Hematopoietic multipotent progenitor cell treated with erythropoietin and hydrocortisone succinate and interleukin-3 and kit ligand, for 17 days (in vitro differentiated cells): ENCODE data around the gene ITPR1.
A peak's percentile ranks its signal among the peaks of the same experiment; 100 is the strongest.

Source experiments
- DNase-seq: peaks from one replicate; pipeline ENCODE4 v3.0.0-alpha.2; 2015; ENCODE audit warnings: low spot score

ITPR1 gene

DNA sequence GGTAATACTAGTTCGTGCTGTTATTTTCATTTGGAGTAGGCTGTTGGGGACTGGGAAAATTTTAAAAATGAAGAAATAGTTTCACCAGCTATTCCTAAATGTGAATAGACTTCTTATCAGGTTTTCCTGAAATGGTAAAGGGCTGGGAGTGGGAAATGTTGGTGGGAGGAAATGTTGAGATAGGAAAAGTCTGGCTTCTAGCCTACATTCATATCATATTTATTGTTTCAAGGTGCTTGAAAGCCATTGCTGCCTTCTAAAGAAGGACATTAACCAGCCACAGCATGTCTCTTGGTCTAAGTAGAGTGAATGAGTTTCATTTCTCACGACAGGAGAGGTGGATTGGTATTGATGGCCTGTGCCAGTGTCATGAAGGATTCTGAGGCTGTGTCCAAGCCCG lies 288.9 kb downstream of the ITPR1 start:
- no peak for DNase-seq

- DNase-seq: no peak
Measured at GRCh38 chr3:4785551-4785950, 292.4 kb downstream of the ITPR1 start.

- no peak for DNase-seq
Measured at GRCh38 chr3:4786431-4786830, 293.3 kb downstream of the ITPR1 start.

DNA sequence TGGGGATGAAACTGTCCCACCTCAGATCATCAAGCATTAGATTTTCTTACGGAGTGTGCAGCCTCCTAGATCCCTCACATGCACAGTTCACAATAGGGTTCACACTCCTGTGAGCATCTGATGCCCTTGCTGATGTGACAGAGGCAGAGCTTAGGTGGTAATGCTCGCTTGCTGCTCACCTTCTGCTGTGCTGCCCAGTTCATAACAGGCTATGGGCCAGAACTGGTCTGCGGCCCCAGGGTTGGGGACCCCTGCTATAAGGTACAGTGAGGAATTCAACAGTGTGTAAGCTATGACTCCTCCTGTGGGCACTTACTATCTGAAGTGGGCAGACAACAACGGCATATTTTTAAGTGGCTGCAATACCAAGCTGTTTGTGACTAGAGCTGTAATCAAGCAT lies 298.2 kb downstream of the ITPR1 start:
- DNase-seq: no peak

GRCh38 chr3:4793311-4793710 lies 300.2 kb downstream of the ITPR1 start:
- no peak for DNase-seq

- DNase-seq: no peak
Measured at GRCh38 chr3:4794331-4794730, 301.2 kb downstream of the ITPR1 start.

DNA sequence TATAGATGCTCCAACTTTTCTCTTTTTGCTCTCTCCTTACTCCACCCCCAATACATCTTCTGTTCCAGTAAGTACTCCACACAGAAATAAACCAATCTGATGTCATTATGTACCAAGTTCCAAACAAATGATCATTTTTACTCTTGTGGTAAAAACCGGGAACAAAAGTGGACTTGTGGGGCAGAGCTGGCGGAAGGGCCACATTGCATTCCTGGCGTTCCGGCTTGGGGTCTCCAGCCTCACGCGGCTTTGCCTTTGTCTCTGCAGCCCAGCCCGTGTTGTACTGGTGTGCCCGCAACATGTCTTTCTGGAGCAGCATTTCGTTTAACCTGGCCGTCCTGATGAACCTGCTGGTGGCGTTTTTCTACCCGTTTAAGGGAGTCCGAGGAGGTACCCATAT lies 301.6 kb downstream of the ITPR1 start:
- DNase-seq: no peak

DNA sequence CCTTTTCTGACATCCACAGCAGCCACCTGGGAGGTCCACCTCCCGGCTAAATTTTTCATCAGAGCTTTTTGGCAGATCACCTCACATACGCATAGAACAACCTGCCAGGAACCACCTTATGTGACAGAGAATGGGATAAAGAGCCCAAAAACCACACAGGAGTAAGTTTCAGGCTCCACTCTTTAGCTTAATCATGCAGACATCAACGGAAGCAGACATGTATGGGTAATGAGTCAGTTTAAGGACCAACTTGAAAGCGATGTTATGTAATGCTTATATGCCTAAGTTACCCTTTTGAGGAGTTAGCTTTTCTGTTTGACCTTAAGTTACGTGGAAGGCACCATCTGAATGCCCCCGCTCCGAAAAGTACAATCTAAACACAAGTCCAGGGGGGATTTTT lies 302.8 kb downstream of the ITPR1 start:
- no peak for DNase-seq

GRCh38 chr3:4797201-4797705 lies 304.1 kb downstream of the ITPR1 start:
- no peak for DNase-seq

DNA sequence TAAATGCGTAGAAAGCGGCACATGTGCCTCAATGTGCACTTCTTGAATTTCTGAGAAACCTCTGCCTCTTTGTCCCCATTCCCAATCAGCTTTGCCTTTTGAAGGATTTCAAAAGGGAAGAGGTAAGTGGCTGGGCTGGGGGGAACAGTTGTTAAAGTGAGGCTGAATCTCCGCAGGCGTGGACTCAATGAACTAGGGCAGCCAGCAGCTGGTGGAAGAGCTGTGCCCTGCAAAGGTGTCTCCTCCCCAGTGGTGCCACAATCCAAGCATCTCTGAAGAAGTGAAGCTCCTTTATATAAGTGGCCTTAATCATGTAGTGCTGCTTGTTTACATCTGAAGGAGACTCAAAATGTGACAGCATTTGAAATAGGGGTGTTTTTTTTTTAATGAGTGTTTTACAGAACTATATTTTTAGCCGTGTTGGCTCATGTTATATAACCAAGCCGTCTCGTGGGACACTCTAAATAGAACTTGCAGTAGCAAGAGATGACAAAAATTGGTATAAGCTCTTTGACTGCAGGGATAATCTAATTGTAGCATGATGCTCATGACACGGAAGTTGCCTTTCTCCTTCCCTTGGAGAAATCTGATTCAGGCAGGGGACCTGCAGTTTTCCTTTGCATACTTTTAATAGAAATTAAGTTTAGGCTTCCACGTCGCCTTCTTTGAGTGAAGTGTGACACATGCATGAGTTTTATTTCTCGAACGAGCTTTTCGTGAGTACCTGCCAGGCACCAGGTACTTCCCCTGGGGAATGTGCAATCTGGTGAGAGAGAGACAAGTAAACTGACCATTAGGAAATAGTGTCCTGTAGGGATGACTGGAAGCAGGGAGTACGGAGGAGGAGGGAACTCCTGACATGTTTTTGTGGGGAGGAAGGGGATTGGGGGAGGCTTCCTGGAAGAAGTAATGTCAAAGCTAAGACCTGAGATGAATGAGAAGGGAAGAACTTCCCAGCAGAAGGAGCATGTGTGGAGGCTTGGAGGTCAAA lies 306.4 kb downstream of the ITPR1 start:
- no peak for DNase-seq

GRCh38 chr3:4800595-4800994 lies 307.4 kb downstream of the ITPR1 start:
- DNase-seq: no peak

DNA sequence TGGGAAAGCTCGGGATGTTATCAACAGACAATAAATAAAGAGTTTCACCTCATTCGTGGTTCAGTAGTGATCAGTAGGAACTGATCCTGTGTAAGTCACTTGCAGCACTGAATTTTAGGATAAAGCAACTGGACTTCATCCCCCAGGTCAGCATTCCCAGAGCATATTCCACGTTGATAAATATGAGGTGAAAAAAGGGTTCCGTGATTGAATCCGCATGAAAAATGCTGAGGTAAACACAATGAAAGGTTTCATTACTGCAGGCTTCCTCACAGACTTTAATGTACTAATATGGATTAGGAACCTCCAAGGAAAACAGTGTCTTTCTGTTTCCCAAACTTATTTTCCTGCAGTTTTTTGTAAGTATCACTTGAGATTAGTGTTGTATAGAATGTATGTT lies 308.7 kb downstream of the ITPR1 start:
- no peak for DNase-seq

- DNase-seq: no peak
Measured at GRCh38 chr3:4802903-4803302, 309.8 kb downstream of the ITPR1 start.

DNA sequence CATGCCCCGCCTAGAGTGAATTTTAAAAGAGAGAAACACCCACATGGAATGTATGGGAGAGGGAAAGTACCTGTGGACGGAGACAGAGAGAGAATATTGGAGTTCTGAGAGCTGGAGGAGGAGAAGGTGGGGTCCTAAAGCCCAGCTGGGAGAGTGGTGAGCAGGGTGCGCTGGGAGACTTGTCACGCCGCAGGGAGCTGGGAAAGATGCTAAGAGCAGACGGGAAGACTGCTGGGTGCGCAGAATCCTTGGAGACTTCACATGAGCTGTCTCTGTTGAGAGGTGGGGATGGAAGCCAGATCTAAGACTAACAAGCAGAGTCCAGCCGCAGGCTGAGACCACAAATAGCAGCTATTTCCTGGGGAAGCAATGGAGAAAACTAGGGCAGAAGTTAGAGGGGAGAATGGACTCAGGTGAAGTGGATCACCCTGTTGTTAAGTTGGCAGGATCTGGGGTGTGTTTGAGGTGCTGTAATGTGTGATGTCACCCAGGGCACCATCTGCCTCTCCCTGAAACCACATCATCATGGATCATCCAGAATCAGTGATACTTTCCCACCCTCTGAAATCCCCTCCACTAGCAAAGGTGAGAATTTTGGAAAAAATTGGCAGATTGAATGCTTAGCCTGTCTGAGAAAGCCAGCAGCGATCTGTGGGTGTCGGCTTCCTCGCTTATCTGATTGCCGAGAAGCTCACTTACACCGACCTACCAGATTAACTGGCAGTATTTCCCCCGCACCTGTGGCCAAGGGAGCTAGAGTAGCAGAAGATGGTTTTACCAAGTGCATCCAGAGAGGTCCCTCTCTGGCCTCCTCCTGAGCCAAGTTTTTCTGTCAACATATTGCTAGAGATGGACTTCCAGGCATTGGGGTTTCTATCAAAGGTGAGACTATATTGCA lies 311.3 kb downstream of the ITPR1 start:
- no peak for DNase-seq

- DNase-seq: no peak
Measured at GRCh38 chr3:4805662-4806061, 312.5 kb downstream of the ITPR1 start.

- no peak for DNase-seq
Measured at GRCh38 chr3:4806535-4807108, 313.5 kb downstream of the ITPR1 start.

- no peak for DNase-seq
Measured at GRCh38 chr3:4807381-4808280, 314.5 kb downstream of the ITPR1 start.

- no peak for DNase-seq
Measured at GRCh38 chr3:4808637-4809036, 315.5 kb downstream of the ITPR1 start.

GRCh38 chr3:4809922-4810321 lies 316.8 kb downstream of the ITPR1 start:
- DNase-seq: no peak

DNA sequence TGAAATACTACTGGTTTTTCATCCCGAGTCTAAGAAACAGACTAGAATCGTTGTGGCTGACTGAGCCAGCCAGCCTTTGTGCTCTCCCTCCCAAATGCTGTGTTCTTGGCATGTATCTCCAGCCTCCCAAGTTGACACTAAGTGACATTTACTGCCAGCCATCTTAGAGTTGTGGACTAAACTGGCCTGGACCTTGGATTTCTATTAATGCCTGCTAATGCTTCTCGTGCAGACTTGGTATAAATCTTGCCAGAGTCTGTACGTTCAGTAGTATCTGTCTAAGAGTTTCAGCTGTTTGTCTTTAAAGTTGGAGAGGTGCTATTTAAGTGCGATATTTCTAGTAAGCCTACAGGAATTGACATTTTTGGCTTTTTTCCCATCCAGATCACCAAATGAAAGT lies 319.4 kb downstream of the ITPR1 start:
- DNase-seq: no peak

GRCh38 chr3:4813909-4814304 lies 320.8 kb downstream of the ITPR1 start:
- DNase-seq: peak; percentile 13
